H9 (cell line): Measurements from ENCODE around the gene ZNF677. TPM values are rescaled to one million over a fixed set of nuclear protein-coding genes. Genes with fewer than 3 reads are reported as not detected.

Experiments used
- DNase-seq: peaks from one replicate; pipeline ENCODE4 v3.0.0-alpha.2; 2017
- H2AFZ ChIP-seq: one replicate; pipeline ENCODE4 v1.6.1; 2013; ENCODE audit warnings: mild to moderate bottlenecking, low read length, control low read depth, moderate library complexity
- H2AK5ac ChIP-seq: 2 replicates; pipeline ENCODE4 v1.6.1; 2013; ENCODE audit warnings: low read length, control low read depth, mixed read lengths; ENCODE audit not compliant: insufficient read length
- H2BK120ac ChIP-seq: one replicate; pipeline ENCODE4 v1.6.1; 2013; ENCODE audit warnings: low read depth, mild to moderate bottlenecking, low read length, control low read depth, inconsistent platforms; ENCODE audit not compliant: poor library complexity, severe bottlenecking
- H2BK12ac ChIP-seq: 2 replicates; pipeline ENCODE4 v1.6.1; 2013; ENCODE audit warnings: low read length, control low read depth, mixed read lengths, low read depth; ENCODE audit not compliant: insufficient read length
- H2BK15ac ChIP-seq: 2 replicates; pipeline ENCODE4 v1.6.1; 2013; ENCODE audit warnings: low read depth, low read length, control low read depth
- H2BK20ac ChIP-seq: one replicate; pipeline ENCODE4 v1.6.1; 2013; ENCODE audit warnings: low read depth, mild to moderate bottlenecking, low read length, control low read depth, inconsistent platforms; ENCODE audit not compliant: poor library complexity, severe bottlenecking
- H2BK5ac ChIP-seq: 2 replicates; pipeline ENCODE4 v1.6.1; 2013; ENCODE audit warnings: low read length, control low read depth, mixed read lengths; ENCODE audit not compliant: insufficient read length
- H3K14ac ChIP-seq: 2 replicates; pipeline ENCODE4 v1.6.1; 2013; ENCODE audit warnings: low read length, control low read depth; ENCODE audit not compliant: insufficient read depth
- H3K18ac ChIP-seq: 2 replicates; pipeline ENCODE4 v1.6.1; 2013; ENCODE audit warnings: low read depth, mild to moderate bottlenecking, mixed read lengths, low read length, control low read depth; ENCODE audit not compliant: insufficient read length
- H3K23ac ChIP-seq: 2 replicates; pipeline ENCODE4 v1.6.1; 2013; ENCODE audit warnings: low read length, control low read depth, mixed read lengths, low read depth; ENCODE audit not compliant: insufficient read length
- H3K23me2 ChIP-seq: 2 replicates; pipeline ENCODE4 v1.6.1; 2013; ENCODE audit warnings: low read depth, mild to moderate bottlenecking, mixed read lengths, low read length, control low read depth; ENCODE audit not compliant: insufficient read length, poor library complexity, severe bottlenecking
- H3K27ac ChIP-seq: 2 replicates; pipeline ENCODE4 v1.5.1; 2013; ENCODE audit warnings: low read length, control low read depth, mixed read lengths, low read depth; ENCODE audit not compliant: insufficient read length
- H3K27me3 ChIP-seq: 2 replicates; pipeline ENCODE4 v1.6.1; 2013; ENCODE audit warnings: low read length, control low read depth, inconsistent platforms; ENCODE audit not compliant: insufficient read depth
- H3K4ac ChIP-seq: 2 replicates; pipeline ENCODE4 v1.6.1; 2013; ENCODE audit warnings: low read depth, mild to moderate bottlenecking, control low read depth, inconsistent platforms, low read length, moderate library complexity
- H3K4me1 ChIP-seq: 2 replicates; pipeline ENCODE4 v1.6.1; 2013; ENCODE audit warnings: low read length, control low read depth, inconsistent platforms; ENCODE audit not compliant: insufficient read depth
- H3K4me2 ChIP-seq: 2 replicates; pipeline ENCODE4 v1.6.1; 2013; ENCODE audit warnings: low read length, control low read depth, mixed read lengths; ENCODE audit not compliant: insufficient read length, insufficient read depth
- H3K56ac ChIP-seq: 2 replicates; pipeline ENCODE4 v1.6.1; 2013; ENCODE audit warnings: low read depth, mild to moderate bottlenecking, mixed read lengths, low read length, control low read depth; ENCODE audit not compliant: insufficient read length
- H3K79me1 ChIP-seq: 2 replicates; pipeline ENCODE4 v1.6.1; 2013; ENCODE audit warnings: low read depth, mild to moderate bottlenecking, moderate library complexity, low read length, control low read depth, inconsistent platforms; ENCODE audit not compliant: insufficient read depth, poor library complexity, severe bottlenecking
- H3K79me2 ChIP-seq: 2 replicates; pipeline ENCODE4 v1.6.1; 2013; ENCODE audit warnings: low read length, control low read depth, inconsistent platforms; ENCODE audit not compliant: insufficient read depth
- H3K9ac ChIP-seq: 2 replicates; pipeline ENCODE4 v1.6.1; 2013; ENCODE audit warnings: low read length, control low read depth, mixed read lengths; ENCODE audit not compliant: insufficient read length; ENCODE audit errors: extremely low read depth
- H3K9me3 ChIP-seq: one replicate; pipeline ENCODE4 v1.6.1; 2013; ENCODE audit warnings: low read depth, low read length, inconsistent platforms; ENCODE audit not compliant: control insufficient read depth
- H3T11ph ChIP-seq: one replicate; pipeline ENCODE4 v1.6.1; 2013; ENCODE audit warnings: mild to moderate bottlenecking, low read length, control low read depth, inconsistent platforms
- H4K20me1 ChIP-seq: one replicate; pipeline ENCODE4 v1.6.1; 2013; ENCODE audit not compliant: control insufficient read depth, insufficient read length, insufficient read depth
- H4K5ac ChIP-seq: 2 replicates; pipeline ENCODE4 v1.6.1; 2013; ENCODE audit warnings: low read depth, mild to moderate bottlenecking, mixed read lengths, low read length, control low read depth; ENCODE audit not compliant: insufficient read length
- H4K8ac ChIP-seq: replicated peaks from 2 replicates; pipeline ENCODE4 v1.6.1; 2013; ENCODE audit warnings: low read length, control low read depth, mixed read lengths, low read depth; ENCODE audit not compliant: insufficient read length
- H4K91ac ChIP-seq: 2 replicates; pipeline ENCODE4 v1.6.1; 2013; ENCODE audit warnings: low read depth, mild to moderate bottlenecking, moderate library complexity, mixed read lengths, low read length, control low read depth; ENCODE audit not compliant: insufficient read length
- H3K27ac Mint-ChIP-seq, 3 experiments: 2 replicates in 2 of 3; 3 replicates in 1 of 3; pipeline ENCODE4 v1.8.0; 2020 to 2021; ENCODE audit warnings: mixed read lengths in 3 of 3, mild to moderate bottlenecking in 1 of 3, moderate library complexity in 1 of 3
- H3K27me3 Mint-ChIP-seq: 2 replicates; pipeline ENCODE4 v1.8.0; 2021; ENCODE audit warnings: low read depth, mild to moderate bottlenecking, moderate library complexity, mixed read lengths
- H3K36me3 Mint-ChIP-seq, 3 experiments: 2 replicates in 2 of 3; 3 replicates in 1 of 3; pipeline ENCODE4 v1.8.0; 2020 to 2021; ENCODE audit warnings: low read depth in 3 of 3, mixed read lengths in 3 of 3; ENCODE audit not compliant: insufficient read depth in 1 of 3
- H3K4me1 Mint-ChIP-seq, 2 experiments: 2 replicates each; pipeline ENCODE4 v1.8.0; 2020; ENCODE audit warnings: mixed read lengths in 2 of 2
- H3K4me3 Mint-ChIP-seq, 2 experiments: 2 replicates in 1 of 2; 3 replicates in 1 of 2; pipeline ENCODE4 v1.8.0; 2020 to 2021; ENCODE audit warnings: mild to moderate bottlenecking in 2 of 2, mixed read lengths in 2 of 2, moderate library complexity in 1 of 2
- H3K9me3 Mint-ChIP-seq, 2 experiments: 2 replicates in 1 of 2; 3 replicates in 1 of 2; pipeline ENCODE4 v1.8.0; 2020; ENCODE audit warnings: mild to moderate bottlenecking in 2 of 2, mixed read lengths in 2 of 2, moderate library complexity in 1 of 2
- WGBS: extraction: QIAGEN DNeasy Blood & Tissue Kit; methylation state at CpG from one replicate; pipeline ENCODE4 v1.1.7; 2013; ENCODE audit warnings: missing lambda C conversion rate, low lambda C conversion rate, mixed read lengths; ENCODE audit not compliant: insufficient read length; ENCODE audit errors: extremely low coverage; 5-methylcytosine and 5-hydroxymethylcytosine counted together
- total RNA-seq: library from RNA; stranded (reverse); gene quantifications from 2 replicates; pipeline ENCODE4 v1.2.1, GENCODE V29; 2021
- TF ChIP-seq, protein P1 (sequence below): fragments of 200-600 bp; sonication (generic); conservative IDR thresholded peaks from 3 replicates; pipeline ENCODE4 v1.8.0; 2021; ENCODE audit warnings: antibody characterized with exemption, mild to moderate bottlenecking

ZNF677 gene
- total RNA-seq, 1 experiment from 2014 or later, result 39.3 TPM

DNA sequence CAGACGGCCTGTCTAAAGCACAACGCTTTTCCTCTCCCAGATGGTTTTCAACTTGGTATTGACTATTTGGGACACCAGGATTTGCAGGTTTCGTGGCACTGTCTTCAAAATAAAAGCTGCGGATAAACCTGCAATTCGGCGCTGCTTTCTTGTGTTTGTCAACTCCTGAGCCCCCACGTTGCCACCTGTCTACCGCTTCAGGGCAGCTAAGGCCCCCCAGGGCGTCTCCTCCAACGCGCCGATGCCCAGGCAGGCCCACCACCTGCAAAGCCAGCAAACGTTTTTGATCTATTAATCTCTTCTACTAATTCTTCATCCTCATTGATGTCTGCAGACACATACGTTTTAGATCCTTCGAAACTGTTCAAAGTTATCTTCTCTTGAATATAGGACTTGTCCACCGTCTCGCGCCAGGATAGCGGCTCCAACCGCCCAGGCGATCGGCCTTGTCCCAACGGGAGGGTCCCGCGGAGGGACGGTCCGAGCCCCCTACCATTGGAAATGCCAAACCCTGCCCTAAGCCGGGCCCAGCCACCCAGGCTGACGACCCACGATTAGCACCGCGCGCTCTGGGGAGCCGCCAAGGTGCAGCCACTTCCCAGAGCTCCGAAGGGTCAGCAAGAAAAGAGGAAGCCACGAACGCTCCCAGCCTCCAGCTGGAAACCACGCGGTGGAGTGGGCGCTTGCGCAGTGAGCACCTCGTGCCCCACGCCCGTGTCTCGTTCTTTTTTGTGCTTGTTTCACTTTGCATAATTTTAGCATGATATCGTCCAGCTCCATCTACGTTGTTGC, 36.3 kb upstream of the ZNF677 start:
- no peak overlapping the region for H2BK20ac ChIP-seq
- no peaks in the 10 kb centered on the region for H3K4me1 ChIP-seq
- TF ChIP-seq, protein P1, sequence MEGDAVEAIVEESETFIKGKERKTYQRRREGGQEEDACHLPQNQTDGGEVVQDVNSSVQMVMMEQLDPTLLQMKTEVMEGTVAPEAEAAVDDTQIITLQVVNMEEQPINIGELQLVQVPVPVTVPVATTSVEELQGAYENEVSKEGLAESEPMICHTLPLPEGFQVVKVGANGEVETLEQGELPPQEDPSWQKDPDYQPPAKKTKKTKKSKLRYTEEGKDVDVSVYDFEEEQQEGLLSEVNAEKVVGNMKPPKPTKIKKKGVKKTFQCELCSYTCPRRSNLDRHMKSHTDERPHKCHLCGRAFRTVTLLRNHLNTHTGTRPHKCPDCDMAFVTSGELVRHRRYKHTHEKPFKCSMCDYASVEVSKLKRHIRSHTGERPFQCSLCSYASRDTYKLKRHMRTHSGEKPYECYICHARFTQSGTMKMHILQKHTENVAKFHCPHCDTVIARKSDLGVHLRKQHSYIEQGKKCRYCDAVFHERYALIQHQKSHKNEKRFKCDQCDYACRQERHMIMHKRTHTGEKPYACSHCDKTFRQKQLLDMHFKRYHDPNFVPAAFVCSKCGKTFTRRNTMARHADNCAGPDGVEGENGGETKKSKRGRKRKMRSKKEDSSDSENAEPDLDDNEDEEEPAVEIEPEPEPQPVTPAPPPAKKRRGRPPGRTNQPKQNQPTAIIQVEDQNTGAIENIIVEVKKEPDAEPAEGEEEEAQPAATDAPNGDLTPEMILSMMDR, result no peak
- H3K23ac ChIP-seq, result no peak overlapping the region
- Mint-ChIP-seq H3K27ac (no peak overlapping the region), H3K4me3 (no peak overlapping the region), H3K27me3 (peaks cover 3% of the 10 kb centered on the region), H3K4me1 (no peaks in the 10 kb centered on the region), H3K36me3 (peaks cover 5 to 27% (median 21%) of the 10 kb centered on the region in 3 experiments), H3K9me3 (peaks cover 83% of the 10 kb centered on the region in 2 experiments)
- no peaks in the 10 kb centered on the region for H3K79me2 ChIP-seq
- H2BK120ac ChIP-seq, result no peak overlapping the region
- H3K18ac ChIP-seq, result no peak overlapping the region
- H3K56ac ChIP-seq, result no peak overlapping the region
- H2AFZ ChIP-seq, result no peak overlapping the region
- no peak overlapping the region for H4K8ac ChIP-seq
- no peak overlapping the region for H3K4ac ChIP-seq
- no peak overlapping the region for H3K27ac ChIP-seq
- H2BK12ac ChIP-seq, result no peak overlapping the region
- H3K79me1 ChIP-seq, result no peaks in the 10 kb centered on the region
- H4K91ac ChIP-seq, result no peak overlapping the region
- H3K9me3 ChIP-seq, result peaks cover 15% of the 10 kb centered on the region
- H2BK15ac ChIP-seq, result no peak overlapping the region
- H2BK5ac ChIP-seq, result no peak overlapping the region
- DNase-seq, result no peak
- no peak overlapping the region for H4K5ac ChIP-seq
- no CpG with 5 or more reads among the region's 47 CpGs for WGBS
- no peaks in the 10 kb centered on the region for H3K23me2 ChIP-seq
- no peak overlapping the region for H3T11ph ChIP-seq
- H3K27me3 ChIP-seq, result 0 out of 2 replicates have a peak, but pooled peaks cover 2% of the 10 kb centered on the region
- no peak overlapping the region for H3K9ac ChIP-seq
- no peak overlapping the region for H3K14ac ChIP-seq
- H4K20me1 ChIP-seq, result no peaks in the 10 kb centered on the region
- H2AK5ac ChIP-seq, result no peak overlapping the region
- no peak overlapping the region for H3K4me2 ChIP-seq
